GM12878 (cell line): ENCODE data around the gene CPA4. TPM values are rescaled to one million over a fixed set of nuclear protein-coding genes. Genes with fewer than 3 reads are reported as not detected.
A peak's percentile ranks its signal among the peaks of the same experiment; 100 is the strongest.

Source experiments
- BCL3 ChIP-seq: IDR thresholded peaks from 2 replicates; pipeline ENCODE4 v1.6.1; 2011; ENCODE audit warnings: borderline replicate concordance, low read depth, mild to moderate bottlenecking, moderate library complexity, low read length; ENCODE audit not compliant: insufficient read depth, poor library complexity, severe bottlenecking
- E2F4 ChIP-seq: IDR thresholded peaks from 2 replicates; pipeline ENCODE4 v1.6.1; 2012; ENCODE audit warnings: low read depth, low read length, improper control_type of control experiment
- ETV6 ChIP-seq, 2 experiments: fragments of 450-650 bp in 1 of 2; IDR thresholded peaks in 1 of 2; conservative IDR thresholded peaks in 1 of 2; 2 replicates each; pipeline ENCODE4 v1.6.1; 2014; ENCODE audit warnings: antibody characterized with exemption in 1 of 2, borderline replicate concordance in 1 of 2, low read depth in 1 of 2, mild to moderate bottlenecking in 1 of 2, moderate library complexity in 1 of 2
- IRF4 ChIP-seq: IDR thresholded peaks from 2 replicates; pipeline ENCODE4 v1.6.1; 2011; ENCODE audit warnings: low read depth, low read length
- MEF2B ChIP-seq: fragments of 450-650 bp; IDR thresholded peaks from 2 replicates; pipeline ENCODE4 v1.6.1; 2018; ENCODE audit warnings: mild to moderate bottlenecking, moderate library complexity; ENCODE audit not compliant: partially characterized antibody, poor library complexity, severe bottlenecking
- NFXL1 ChIP-seq: fragments of 450-650 bp; IDR thresholded peaks from 2 replicates; pipeline ENCODE4 v1.6.1; 2017; ENCODE audit warnings: antibody characterized with exemption, mild to moderate bottlenecking, borderline replicate concordance
- PML ChIP-seq: IDR thresholded peaks from 2 replicates; pipeline ENCODE4 v1.6.1; 2012; ENCODE audit warnings: low read length, inconsistent platforms
- RB1 ChIP-seq: fragments of 450-650 bp; formaldehyde crosslinking; IDR thresholded peaks from 2 replicates; pipeline ENCODE4 v1.6.1; 2017; ENCODE audit warnings: mild to moderate bottlenecking, borderline replicate concordance
- SMAD1 ChIP-seq: fragments of 450-650 bp; IDR thresholded peaks from 2 replicates; pipeline ENCODE4 v1.6.1; 2018; ENCODE audit warnings: mild to moderate bottlenecking, low read depth; ENCODE audit not compliant: partially characterized antibody
- ZNF207 ChIP-seq: fragments of 450-650 bp; IDR thresholded peaks from 2 replicates; pipeline ENCODE4 v1.6.1; 2014; ENCODE audit warnings: antibody characterized with exemption, mild to moderate bottlenecking, borderline replicate concordance
- ZNF384 ChIP-seq: IDR thresholded peaks from 2 replicates; pipeline ENCODE4 v1.6.1; 2012; ENCODE audit warnings: low read depth, mild to moderate bottlenecking, low read length, improper control_type of control experiment, borderline replicate concordance
- polyA plus RNA-seq, 11 experiments: library from polyadenylated mRNA; depleted of rRNA in 4 of 11; unstranded in 6 of 11; stranded (reverse) in 5 of 11; fragments of >200 nt; fragmentation: Nextera tagmentation in 4 of 11; fragmentation: Illumina TruSeq in 1 of 11; extraction: Ambion mirVana in 4 of 11; extraction: Trizol in 1 of 11; gene quantifications; 1 replicate in 1 of 11; 2 replicates in 10 of 11; pipeline versions ENCODE4 v1.2.1 to v1.2.3, GENCODE V29; 2011 to 2016; ENCODE audit warnings: inconsistent platforms in 2 of 11, missing spikeins in 2 of 11, low read depth in 1 of 11
- total RNA-seq, 4 experiments: library from RNA; depleted of rRNA in 3 of 4; stranded (reverse); fragments of >200 nt in 3 of 4; fragmentation: Illumina TruSeq in 1 of 4; extraction: Trizol in 1 of 4; gene quantifications; 2 replicates each; pipeline versions ENCODE4 v1.2.1 to v1.2.3, GENCODE V29; 2013 to 2021
- TF ChIP-seq, protein P1 (sequence below): fragments of 150-350 bp; IDR thresholded peaks from 2 replicates; pipeline ENCODE4 v1.6.1; 2016; ENCODE audit warnings: low read depth, low read length
- TF ChIP-seq, protein P2 (sequence below): IDR thresholded peaks from 2 replicates; pipeline ENCODE4 v1.6.1; 2012; ENCODE audit warnings: mild to moderate bottlenecking, low read depth, low read length
- TF ChIP-seq, protein P3 (sequence below): fragments of 450-650 bp; conservative IDR thresholded peaks from 2 replicates; pipeline ENCODE4 v1.6.1; 2017; ENCODE audit warnings: mild to moderate bottlenecking, moderate library complexity

The CPA4 gene
- total and polyA plus RNA-seq, 10 of the 15 experiments (the other 5 are each of a cell fraction or from before 2014, with no cell fraction given): 0.05 to 0.35 (median 0.18) TPM; not detected in 1

DNA sequence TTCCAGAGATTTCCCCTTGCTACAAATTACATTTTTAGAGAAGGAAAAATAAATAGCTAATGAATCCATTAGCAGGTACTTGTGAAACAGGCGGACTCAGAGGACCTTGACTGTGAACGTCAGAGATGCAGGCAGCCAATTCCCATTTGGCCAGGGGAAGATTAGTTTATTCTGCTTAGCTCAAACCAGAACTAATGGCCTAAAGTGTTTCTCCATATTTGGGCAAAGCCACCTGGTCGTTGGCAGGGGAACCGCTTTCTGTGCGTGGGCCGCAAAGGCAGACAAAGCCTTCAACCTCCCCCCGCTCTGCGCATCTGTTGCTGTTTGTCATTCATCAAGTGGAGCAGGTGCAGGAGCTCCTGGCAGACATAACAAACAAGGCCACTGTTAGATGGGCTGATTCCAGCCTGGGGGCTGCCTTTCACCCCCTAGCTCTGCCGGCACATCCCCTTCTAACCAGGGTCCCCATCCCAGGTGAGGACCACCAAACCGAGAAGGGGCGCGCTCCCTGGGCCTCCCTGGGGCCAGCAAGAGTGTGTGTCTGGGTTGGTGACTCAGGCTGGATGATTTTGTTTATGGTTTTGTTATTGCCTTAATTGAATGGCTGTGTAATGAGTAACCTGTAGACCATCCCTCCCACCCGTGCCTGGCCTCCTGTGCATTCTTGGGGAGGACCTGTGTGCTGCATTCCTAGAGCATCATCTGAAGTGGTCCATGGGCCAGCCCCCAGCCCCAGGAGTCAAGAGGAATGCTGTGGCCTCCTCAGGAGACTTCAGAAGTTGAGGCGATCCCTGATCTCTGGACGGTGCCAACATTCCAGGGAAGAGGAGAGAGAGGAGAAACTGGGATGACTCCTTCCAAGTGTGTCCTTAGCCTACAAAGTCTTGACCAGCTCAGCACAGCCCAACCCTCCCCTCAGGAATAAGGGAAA, 72.8 kb downstream of the CPA4 start (continued):
- TF ChIP-seq NFXL1: no peak
- TF ChIP-seq E2F4: no peak
- TF ChIP-seq RB1: no peak
- TF ChIP-seq, protein P1, sequence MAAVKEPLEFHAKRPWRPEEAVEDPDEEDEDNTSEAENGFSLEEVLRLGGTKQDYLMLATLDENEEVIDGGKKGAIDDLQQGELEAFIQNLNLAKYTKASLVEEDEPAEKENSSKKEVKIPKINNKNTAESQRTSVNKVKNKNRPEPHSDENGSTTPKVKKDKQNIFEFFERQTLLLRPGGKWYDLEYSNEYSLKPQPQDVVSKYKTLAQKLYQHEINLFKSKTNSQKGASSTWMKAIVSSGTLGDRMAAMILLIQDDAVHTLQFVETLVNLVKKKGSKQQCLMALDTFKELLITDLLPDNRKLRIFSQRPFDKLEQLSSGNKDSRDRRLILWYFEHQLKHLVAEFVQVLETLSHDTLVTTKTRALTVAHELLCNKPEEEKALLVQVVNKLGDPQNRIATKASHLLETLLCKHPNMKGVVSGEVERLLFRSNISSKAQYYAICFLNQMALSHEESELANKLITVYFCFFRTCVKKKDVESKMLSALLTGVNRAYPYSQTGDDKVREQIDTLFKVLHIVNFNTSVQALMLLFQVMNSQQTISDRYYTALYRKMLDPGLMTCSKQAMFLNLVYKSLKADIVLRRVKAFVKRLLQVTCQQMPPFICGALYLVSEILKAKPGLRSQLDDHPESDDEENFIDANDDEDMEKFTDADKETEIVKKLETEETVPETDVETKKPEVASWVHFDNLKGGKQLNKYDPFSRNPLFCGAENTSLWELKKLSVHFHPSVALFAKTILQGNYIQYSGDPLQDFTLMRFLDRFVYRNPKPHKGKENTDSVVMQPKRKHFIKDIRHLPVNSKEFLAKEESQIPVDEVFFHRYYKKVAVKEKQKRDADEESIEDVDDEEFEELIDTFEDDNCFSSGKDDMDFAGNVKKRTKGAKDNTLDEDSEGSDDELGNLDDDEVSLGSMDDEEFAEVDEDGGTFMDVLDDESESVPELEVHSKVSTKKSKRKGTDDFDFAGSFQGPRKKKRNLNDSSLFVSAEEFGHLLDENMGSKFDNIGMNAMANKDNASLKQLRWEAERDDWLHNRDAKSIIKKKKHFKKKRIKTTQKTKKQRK: no peak
- TF ChIP-seq MEF2B: peak; percentile 40
- TF ChIP-seq ZNF207: no peak
- no peak for TF ChIP-seq ZNF384
- no peak for TF ChIP-seq ETV6 (conservative IDR thresholded peaks at IDR 0.05 in 1 of 2, IDR thresholded peaks at IDR 0.05 in 1 of 2; ENCODE audit: borderline replicate concordance in 1 of 2, low read depth in 1 of 2)
- TF ChIP-seq PML: no peak
- no peak for TF ChIP-seq IRF4
- TF ChIP-seq BCL3: no peak
- TF ChIP-seq SMAD1: no peak
- TF ChIP-seq, protein P2, sequence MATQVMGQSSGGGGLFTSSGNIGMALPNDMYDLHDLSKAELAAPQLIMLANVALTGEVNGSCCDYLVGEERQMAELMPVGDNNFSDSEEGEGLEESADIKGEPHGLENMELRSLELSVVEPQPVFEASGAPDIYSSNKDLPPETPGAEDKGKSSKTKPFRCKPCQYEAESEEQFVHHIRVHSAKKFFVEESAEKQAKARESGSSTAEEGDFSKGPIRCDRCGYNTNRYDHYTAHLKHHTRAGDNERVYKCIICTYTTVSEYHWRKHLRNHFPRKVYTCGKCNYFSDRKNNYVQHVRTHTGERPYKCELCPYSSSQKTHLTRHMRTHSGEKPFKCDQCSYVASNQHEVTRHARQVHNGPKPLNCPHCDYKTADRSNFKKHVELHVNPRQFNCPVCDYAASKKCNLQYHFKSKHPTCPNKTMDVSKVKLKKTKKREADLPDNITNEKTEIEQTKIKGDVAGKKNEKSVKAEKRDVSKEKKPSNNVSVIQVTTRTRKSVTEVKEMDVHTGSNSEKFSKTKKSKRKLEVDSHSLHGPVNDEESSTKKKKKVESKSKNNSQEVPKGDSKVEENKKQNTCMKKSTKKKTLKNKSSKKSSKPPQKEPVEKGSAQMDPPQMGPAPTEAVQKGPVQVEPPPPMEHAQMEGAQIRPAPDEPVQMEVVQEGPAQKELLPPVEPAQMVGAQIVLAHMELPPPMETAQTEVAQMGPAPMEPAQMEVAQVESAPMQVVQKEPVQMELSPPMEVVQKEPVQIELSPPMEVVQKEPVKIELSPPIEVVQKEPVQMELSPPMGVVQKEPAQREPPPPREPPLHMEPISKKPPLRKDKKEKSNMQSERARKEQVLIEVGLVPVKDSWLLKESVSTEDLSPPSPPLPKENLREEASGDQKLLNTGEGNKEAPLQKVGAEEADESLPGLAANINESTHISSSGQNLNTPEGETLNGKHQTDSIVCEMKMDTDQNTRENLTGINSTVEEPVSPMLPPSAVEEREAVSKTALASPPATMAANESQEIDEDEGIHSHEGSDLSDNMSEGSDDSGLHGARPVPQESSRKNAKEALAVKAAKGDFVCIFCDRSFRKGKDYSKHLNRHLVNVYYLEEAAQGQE: no peak
- TF ChIP-seq, protein P3, sequence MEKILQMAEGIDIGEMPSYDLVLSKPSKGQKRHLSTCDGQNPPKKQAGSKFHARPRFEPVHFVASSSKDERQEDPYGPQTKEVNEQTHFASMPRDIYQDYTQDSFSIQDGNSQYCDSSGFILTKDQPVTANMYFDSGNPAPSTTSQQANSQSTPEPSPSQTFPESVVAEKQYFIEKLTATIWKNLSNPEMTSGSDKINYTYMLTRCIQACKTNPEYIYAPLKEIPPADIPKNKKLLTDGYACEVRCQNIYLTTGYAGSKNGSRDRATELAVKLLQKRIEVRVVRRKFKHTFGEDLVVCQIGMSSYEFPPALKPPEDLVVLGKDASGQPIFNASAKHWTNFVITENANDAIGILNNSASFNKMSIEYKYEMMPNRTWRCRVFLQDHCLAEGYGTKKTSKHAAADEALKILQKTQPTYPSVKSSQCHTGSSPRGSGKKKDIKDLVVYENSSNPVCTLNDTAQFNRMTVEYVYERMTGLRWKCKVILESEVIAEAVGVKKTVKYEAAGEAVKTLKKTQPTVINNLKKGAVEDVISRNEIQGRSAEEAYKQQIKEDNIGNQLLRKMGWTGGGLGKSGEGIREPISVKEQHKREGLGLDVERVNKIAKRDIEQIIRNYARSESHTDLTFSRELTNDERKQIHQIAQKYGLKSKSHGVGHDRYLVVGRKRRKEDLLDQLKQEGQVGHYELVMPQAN: no peak
